HepG2 (cell line): ENCODE measurements around the gene PCDHAC1.
"Not testable (repeated sequence)": the region's sequence is repeated elsewhere in the genome, so short reads cannot be mapped to it uniquely, and the experiment has no call there.

Experiments
- CBX2 ChIP-seq, 2 experiments: fragments of 200-600 bp in 1 of 2; sonication (generic); formaldehyde crosslinking in 1 of 2; IDR thresholded peaks; 2 replicates each; pipeline versions ENCODE4 v1.7.0 to v1.8.1; 2018 to 2022; ENCODE audit warnings: low read depth in 2 of 2, low read length in 1 of 2, mild to moderate bottlenecking in 1 of 2, missing genetic modification reagents in 1 of 2
- FOXA1 ChIP-seq, 2 experiments: fragments of 450-650 bp in 1 of 2; sonication (generic) in 1 of 2; formaldehyde crosslinking in 1 of 2; IDR thresholded peaks; 2 replicates each; pipeline versions ENCODE4 v1.4.0 to v1.6.1; 2016 to 2020; ENCODE audit warnings: missing genetic modification reagents in 1 of 2
- RNF2 ChIP-seq: fragments of 450-650 bp; conservative IDR thresholded peaks from 2 replicates; pipeline ENCODE4 v1.6.1; 2016; ENCODE audit warnings: low read depth
- ZFP36L1 ChIP-seq: sonication (generic); formaldehyde crosslinking; IDR thresholded peaks from 2 replicates; pipeline ENCODE4 v1.8.0; 2022; ENCODE audit warnings: mild to moderate bottlenecking, missing genetic modification reagents, moderate library complexity
- ZNF850 ChIP-seq: sonication (generic); formaldehyde crosslinking; conservative IDR thresholded peaks from 2 replicates; pipeline ENCODE4 v1.9.0; 2021; ENCODE audit warnings: mild to moderate bottlenecking, missing genetic modification reagents
- TF ChIP-seq, protein P1 (sequence below): sonication (generic); formaldehyde crosslinking; IDR thresholded peaks from 2 replicates; pipeline ENCODE4 v1.5.0; 2020; ENCODE audit warnings: mild to moderate bottlenecking, missing genetic modification reagents, moderate library complexity
- TF ChIP-seq, protein P2 (sequence below): IDR thresholded peaks from 2 replicates; pipeline ENCODE4 v1.6.1; 2012; ENCODE audit warnings: inconsistent platforms

DNA sequence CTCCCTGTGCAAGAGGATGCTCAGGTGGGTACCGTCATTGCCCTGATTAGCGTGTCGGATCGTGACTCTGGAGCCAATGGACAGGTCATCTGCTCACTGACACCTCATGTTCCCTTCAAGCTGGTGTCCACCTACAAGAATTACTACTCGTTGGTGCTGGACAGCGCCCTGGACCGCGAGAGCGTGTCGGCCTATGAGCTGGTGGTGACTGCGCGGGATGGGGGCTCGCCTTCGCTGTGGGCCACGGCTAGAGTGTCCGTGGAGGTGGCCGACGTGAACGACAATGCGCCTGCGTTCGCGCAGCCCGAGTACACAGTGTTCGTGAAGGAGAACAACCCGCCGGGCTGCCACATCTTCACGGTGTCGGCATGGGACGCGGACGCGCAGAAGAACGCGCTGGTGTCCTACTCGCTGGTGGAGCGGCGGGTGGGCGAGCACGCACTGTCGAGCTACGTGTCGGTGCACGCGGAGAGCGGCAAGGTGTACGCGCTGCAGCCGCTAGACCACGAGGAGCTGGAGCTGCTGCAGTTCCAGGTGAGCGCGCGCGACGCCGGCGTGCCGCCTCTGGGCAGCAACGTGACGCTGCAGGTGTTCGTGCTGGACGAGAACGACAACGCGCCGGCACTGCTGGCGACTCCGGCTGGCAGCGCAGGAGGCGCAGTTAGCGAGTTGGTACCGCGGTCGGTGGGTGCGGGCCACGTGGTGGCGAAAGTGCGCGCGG lies 49.4 kb upstream of the PCDHAC1 start:
- TF ChIP-seq, protein P1, sequence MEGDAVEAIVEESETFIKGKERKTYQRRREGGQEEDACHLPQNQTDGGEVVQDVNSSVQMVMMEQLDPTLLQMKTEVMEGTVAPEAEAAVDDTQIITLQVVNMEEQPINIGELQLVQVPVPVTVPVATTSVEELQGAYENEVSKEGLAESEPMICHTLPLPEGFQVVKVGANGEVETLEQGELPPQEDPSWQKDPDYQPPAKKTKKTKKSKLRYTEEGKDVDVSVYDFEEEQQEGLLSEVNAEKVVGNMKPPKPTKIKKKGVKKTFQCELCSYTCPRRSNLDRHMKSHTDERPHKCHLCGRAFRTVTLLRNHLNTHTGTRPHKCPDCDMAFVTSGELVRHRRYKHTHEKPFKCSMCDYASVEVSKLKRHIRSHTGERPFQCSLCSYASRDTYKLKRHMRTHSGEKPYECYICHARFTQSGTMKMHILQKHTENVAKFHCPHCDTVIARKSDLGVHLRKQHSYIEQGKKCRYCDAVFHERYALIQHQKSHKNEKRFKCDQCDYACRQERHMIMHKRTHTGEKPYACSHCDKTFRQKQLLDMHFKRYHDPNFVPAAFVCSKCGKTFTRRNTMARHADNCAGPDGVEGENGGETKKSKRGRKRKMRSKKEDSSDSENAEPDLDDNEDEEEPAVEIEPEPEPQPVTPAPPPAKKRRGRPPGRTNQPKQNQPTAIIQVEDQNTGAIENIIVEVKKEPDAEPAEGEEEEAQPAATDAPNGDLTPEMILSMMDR (CRISPR knock-in tag): not testable (repeated sequence)
- not testable (repeated sequence) for TF ChIP-seq RNF2; FOXA1 (IDR thresholded peaks at IDR 0.05); FOXA1 (CRISPR knock-in tag; IDR thresholded peaks at IDR 0.05); ZNF850 (CRISPR knock-in tag); ZFP36L1; CBX2 (IDR thresholded peaks at IDR 0.05; ENCODE audit: low read depth, low read length); CBX2 (CRISPR knock-in tag; IDR thresholded peaks at IDR 0.05; ENCODE audit: low read depth)
- TF ChIP-seq, protein P2, sequence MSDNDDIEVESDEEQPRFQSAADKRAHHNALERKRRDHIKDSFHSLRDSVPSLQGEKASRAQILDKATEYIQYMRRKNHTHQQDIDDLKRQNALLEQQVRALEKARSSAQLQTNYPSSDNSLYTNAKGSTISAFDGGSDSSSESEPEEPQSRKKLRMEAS: not testable (repeated sequence)
